CD1c-positive myeloid dendritic cell (primary cell): ENCODE data around the gene MTUS2.

ENCODE experiments used
- DNase-seq: peaks from one replicate; pipeline ENCODE4 v3.0.0-alpha.2; 2016; ENCODE audit errors: extremely low spot score

Gene MTUS2

DNA sequence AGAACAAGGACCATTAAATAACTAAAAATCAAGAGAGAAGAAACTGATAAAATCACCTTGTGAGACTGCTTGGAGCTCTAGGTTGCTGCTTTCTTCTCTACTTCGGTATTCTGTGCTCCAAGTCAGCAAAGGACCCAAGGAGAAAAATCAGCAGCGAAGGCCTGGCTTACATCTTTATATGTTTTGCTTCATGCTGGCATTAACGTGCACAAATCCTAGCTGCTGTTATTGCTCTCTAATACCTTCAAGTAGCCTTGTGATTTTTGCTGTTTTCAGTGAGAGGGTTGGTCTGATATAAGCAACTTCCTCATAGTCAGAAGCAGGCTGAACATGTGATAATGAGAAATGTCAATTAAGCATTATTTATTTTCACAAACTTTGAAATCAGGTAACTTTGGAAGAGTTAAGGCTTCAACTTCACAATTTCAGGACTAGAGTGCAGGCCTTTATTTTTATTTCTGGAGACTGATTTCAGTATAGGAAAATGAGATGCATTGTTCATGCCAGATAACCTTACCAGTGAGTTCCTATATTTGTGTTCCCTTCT, 410.2 kb downstream of the MTUS2 start:
- no peak for DNase-seq

DNA sequence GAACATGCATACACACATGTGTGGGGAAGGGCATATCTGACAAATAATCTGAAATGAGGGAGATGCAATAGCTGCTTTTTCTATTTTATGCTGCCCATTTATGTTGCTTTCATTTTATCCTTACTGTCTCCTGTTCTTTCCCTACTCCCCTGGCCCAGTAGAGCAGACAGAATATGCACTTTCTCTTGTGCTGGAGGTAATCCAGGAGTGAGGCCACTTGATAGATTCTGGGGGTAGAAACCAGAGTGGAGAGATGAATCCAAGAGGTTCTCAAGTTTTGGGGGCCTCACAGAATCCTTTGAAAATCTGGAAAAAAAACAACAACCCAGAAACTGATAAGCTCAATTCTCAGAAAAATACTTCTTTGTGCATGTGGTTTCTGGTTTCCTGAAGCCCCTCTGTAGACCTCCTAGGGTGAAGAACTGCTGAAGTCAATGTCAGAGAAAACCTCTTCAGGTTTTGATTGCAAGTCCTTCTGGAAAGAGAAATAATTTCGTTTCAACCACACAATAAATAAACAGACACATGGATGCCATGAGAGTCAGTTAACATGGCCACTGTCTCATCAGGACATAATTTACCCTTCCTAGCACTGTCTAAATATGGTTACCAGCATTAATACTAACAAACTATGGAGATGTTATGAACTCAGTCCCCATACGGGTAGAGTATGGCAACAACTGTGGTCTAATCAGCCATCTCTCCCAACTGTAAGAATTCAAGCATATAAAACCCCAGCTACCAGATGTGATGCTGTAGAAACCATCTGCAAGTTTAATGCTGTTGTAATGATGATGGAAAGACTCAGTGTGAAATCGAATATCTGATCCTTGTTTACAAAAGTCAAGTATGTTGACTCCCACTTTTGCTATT, 419.8 kb downstream of the MTUS2 start:
- no peak for DNase-seq

DNA sequence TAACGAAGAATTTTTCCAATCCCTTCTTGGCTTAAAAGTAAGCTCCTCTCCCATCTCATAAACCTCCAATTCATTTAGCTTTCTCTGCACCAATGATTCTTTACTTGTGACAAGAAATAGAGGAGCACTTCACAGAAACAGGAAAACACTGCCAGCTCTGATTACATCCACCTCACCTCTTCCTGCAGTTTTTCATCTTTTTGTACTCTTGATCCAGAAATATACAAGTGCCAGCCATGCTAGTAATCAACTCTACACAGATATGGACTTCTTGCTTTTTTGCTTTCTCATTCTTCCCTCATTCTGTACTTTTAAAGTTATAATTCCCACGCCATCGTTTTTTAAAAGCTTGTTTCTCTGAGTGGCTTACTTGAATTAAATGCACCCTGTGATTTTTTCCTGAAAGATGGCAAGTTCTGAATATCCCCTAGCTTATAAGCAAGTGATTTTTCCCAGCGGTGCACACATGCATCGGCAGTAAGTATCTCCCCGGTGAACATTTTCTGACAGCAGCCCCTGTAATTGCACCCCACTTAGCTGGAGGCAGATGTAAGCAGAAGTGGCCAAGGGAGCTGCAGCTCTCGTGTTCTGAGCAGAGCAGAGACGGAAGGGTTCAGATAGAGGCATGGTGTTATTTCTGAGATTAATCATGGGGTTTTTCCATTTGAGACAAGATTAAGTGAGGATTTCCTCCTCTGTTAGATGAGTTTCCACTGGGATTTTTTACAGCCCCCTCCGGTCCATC, 434.7 kb downstream of the MTUS2 start:
- no peak for DNase-seq

DNA sequence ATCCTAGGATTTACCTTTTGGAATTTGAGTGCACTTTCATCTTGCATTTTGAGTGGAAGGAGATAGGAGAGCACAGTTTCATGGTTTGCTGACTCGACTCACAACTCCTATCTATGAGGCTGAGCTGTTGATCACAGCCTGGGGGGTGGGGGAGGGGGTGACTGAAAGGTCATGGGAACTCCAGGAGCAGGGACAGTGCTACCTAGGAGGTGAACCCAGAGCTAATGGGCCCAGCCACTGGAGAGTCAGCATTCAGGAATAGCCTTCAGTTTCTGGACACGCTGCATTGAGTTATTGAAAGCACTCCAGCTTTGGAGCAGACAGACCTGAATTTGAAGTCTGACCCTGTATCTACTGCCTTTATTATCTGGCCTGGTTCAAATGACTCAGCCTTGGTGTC, 435.4 kb downstream of the MTUS2 start:
- DNase-seq, result no peak

DNA sequence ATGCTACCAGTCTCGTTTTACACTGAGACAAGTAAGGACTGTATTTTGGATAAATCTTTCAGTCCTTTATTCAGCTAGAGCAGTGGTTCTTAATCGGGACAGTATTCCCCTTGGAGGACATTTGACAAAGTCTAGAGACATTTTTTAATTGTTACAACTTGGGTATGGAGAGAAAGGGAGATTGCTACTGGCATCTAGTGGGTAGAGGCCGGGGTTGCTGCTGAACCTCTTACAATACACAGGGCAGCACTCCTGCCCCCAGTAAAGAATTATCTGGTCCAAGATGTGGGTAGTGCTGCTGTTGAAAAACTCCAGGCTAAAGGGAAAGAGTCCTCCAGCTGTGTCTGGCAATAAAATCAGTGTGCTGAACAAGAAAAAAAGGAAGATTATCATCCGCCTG, 440.5 kb downstream of the MTUS2 start:
- DNase-seq, result no peak

DNA sequence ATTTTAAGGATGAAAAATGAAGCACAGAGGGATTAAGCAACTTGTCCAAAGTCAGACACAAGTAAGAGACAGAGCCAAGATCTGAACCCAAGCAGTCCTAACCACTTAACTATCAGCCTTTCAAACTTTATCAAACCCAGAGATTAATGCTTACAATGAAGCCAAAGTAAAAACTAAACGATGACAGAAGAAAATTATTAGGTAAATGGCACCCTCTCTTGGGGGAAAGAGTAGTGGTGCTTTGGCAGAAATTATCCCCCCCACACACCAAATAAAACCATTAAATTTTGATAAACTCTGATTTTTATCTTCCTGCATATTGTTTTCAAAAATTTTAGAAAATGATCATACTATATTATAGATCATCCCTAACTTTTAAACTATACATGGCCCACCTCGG, 446.1 kb downstream of the MTUS2 start:
- DNase-seq, result no peak

DNA sequence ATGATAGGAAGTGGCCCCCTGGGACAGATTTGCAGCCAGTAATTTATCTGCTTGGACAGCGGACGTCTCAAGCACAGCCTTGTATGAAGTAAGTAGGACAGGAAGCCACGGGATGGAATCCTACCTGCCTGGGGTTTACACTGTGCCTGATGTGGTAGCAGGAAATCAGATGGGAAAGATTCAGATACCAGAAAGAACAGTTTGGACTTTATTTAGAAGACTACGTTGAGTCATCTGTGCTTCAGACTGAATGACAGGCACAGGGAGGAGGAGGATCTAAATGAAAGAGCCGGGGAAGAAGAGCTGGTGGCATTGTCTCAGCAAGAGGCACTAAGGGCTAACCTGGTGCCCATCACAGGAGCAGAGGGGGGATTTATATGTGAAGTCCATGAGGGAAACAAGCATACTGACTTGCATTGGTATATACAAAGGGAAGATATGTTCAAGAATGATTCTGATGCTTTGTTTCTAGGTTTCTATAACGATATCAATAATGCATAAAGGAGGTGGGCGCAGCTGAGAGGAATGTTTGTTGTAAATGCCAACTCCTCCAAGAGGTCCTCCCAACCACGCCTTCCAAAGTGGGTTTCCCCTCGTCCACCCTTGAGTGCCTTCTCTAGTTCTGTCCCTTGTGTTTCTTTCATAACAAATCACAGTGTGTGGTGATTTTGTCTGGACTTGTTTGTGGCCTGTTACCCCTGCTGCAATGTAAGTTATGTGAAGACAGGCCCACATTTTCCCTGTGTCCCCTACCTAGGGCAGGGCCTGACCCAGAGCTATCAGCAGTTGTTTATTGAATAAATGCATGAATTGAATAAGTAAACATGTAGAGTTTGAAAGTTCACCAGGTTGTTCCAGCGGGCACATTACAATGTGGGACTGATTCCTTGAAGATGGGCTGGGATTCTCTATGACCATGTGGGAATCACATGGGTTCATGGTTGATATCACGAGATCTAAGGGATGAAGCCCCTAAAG, 446.9 kb downstream of the MTUS2 start:
- DNase-seq, result no peak

DNA sequence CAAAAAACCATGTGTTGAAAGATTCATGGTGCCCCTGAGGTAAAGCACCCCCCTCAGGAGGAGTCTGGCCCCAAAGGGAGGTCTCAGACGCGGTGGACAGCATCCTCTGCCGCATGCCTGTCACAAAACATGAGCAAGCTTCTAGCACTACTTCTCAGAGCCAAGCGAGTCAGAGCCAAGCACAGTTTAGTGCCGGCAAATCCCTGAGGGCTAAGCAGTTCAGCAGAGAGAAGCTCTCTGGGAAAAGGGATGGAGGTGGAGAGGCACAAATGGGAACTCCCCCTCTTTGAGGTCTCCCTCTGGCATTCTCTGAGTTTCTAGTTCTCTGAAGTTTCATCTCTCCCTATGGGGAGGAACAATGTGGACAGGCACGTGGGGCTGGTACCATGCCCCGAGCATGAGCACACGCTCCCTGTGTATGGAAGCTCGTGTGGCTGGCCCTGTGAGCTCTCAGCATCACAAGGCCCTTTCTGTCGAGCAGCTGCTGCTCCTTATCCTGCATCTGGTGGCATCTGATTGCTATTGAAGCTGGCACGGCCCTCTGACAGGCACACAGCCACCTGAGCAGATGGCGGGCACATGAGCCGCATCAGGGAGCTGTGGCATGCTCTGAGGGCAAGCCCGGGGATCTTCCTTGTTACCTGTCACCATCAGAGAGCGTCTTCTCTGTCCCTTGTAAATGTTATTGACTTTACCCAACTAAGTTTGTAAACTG, 450.3 kb downstream of the MTUS2 start:
- no peak for DNase-seq

DNA sequence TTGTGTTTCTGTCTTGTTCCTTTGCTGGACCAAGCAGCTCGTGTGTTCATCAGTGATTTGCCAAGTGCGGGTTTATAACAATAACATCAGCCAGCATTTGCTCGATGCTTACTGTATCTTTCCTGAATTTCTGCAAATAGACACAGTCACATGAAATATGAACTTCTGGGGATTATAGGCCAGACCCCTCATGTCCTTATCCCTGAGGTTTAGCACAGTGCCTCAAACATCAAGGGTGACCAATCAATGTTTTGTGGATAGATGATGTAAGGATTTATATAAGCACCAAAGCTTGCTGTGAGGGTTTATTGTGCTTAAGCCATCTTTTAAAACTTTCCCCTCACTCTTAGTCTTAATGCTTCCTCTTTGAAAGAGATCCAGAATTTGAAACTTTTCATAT, 451.5 kb downstream of the MTUS2 start:
- no peak for DNase-seq

DNA sequence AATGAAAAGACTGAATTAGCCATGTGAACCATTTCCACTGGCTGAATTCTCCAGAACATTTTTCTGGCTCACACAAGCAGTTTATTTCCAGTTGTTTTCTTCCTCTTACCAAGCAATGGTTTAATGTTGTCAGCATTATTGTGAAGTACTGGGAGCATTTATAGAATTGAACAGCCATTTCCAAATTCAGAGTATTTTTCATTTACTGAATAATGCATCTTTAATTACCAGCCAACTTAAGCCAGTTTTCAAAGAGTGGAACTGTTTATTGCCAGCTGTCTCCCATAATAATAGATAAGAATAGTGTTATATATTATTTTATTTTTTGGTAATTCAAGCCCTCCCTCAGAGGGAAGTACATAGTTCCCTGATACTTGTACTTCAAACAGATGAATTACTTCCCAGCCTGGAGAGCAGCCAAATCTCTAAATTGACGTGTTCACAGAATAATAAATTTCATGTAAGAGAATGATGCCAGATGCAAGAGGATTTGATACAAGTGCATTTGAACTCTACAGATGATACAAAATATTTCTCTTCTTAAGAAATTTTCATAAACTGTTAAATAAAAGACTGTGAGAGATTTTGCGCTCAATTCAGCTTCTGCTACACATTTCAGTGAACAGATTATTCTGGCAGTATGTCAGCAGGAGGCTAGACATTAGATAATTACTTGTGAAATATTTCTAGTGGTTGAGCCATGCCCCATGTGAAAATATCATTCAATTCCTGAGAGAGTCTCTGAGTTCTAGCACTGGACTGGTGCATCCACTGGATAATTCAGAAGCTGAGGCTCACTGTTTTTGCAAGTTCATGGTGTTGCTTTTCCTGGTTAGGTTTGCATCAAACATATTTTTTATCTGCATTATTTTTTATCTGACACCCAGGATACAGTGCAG, 459.5 kb downstream of the MTUS2 start:
- no peak for DNase-seq

DNA sequence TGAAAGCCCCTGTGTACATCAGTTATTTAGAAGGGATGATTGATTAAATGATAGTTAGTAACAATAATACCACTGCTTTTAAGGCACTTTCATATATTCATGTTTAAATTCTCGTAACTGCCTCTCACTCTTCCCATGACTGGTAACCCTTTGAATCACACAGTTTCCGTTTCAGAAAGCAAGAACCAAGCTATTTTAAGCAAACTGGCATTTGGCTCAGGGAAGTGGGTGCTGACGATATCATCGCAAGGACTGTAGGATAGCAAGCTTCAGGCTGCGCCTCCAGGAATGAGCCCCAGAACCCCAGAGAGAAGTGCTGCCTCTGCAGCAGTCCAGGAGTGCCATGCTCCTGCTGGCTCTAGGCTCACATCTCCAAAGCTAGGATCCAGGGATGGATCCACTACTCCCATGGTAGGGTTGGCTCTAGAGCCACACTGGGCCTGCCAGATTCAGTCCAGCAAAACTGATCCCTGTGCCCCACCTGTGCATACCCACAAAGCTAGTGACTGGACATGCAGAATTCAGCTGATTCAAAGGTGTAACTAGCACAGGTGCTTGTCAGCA, 461.9 kb downstream of the MTUS2 start:
- no peak for DNase-seq

DNA sequence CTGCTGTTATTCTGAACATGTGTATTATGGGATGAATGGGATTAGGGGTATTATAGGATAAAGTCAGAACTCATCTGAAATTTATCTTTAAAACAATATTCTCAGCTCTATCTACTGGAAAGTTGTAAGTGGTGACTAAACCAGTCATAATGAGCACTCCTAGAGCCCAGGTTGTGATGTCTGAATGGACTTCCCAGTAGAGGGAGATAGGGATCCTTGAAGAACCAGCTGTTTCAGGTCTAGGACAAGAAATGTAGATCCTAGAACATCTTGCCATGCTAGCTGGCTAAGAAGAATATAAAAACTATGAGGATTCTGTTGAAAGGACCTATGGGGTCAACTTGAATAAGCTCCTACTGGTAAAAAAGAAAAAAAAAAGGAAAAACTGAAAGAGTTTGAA, 464.6 kb downstream of the MTUS2 start:
- DNase-seq, result no peak

DNA sequence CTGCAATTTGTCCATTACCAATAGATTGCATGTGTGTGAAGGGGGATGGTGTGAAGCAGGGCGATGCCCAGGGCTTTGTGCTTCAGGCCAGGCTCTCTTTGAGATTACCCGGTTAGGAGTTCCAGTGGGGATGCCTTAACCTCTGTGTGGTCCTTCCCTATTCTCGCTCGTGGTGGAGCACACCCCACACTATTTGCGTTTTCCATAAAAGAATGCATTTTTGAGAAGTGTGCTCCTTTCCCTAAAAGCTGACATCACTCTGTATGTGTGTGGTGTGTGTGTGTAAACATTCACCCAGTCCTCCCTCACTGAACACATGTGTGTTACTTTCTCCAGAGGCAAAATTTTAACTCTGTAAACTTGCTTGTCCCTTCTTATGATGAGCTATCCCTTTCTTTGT, 467.1 kb downstream of the MTUS2 start:
- no peak for DNase-seq

DNA sequence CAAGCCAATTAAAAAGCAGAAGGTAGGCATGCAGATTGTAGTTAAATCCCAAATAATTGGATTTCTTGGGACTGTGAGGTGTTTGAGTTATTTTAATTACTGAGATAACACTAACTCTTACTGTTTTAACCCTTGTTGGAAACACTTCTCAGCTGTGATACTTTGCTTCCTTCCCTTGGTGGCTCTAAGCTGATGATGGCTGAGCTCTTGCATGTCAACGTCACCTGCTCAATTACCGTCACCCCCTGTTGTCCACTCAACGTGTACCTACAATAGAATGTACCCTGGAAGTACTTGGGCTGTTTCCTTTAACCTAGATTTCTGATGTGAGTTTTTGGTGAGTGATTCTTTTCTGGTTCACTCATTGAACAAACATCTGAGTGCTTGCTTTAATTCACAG, 471.9 kb downstream of the MTUS2 start:
- no peak for DNase-seq

DNA sequence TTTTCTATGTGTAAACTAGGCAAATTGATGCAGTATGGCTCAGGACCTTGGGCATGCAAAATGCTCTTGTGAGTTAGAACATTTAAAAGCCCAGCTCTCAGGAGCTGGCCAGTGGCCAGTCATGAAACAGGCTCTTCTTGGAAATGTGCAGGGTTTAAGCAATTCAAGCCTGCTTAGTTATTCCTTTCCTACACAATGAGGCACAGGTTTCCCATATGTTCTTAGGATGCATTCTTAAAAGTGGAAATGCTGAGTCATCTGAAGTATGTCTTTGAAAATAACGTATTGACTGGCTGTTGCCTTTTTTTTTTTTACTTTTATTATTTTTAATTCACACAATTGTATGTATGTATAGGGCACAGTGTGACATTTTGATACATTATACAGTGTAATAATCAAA, 474.7 kb downstream of the MTUS2 start:
- no peak for DNase-seq

DNA sequence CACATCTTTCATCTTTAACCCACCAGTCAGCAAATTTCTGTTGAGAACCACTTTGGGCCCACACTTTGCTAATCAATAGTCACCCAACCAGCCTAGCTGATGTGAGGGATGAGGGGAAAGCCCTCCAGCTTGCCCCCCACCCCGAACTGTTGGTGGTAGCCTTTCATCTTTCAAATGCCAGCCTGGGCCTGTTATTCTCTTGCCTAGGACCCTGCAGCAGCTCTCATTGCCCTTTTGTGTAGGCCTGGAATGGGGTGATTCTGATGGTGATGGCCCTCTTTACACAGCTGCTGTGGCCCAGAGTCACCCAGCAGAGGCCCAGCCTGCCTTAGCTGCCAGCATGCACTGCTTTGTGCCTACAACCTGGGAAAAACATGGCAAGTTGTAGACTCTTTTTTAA, 480.9 kb downstream of the MTUS2 start:
- no peak for DNase-seq

DNA sequence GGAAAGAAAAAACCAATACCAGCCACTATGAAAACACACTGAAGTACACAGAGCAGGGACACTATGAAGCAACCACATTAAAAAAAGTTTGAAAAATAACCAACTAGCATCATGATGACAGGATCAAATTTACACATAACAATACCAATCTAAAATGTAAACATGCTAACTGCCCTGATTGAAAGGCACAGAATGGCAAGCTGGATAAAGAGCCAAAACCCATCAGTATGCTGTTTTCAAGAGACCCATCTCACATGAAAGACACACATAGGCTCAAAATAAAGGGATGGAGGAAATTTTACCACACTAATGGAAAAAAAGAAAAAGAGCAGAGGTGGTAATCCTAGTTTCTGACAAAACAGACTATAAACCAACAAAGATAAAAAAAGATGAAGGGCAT, 484.0 kb downstream of the MTUS2 start:
- no peak for DNase-seq

DNA sequence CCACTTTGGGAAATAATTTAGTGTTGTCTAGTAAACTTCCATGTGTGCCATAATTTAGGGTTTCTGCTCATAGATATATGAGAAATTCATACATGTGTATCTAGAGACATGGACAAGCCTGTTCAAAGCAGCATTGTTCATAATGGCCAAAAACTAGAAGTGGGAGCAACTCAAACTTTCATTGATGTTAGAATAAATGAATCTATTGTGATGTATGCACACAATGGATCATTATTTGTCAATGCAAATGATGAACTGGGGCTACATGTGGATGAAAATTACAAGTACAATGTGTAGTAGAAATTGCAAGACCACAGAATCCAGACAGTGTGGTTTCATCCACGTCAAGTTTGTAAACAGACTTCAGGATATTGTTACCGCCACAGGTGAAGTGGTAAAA, 490.7 kb downstream of the MTUS2 start:
- no peak for DNase-seq

DNA sequence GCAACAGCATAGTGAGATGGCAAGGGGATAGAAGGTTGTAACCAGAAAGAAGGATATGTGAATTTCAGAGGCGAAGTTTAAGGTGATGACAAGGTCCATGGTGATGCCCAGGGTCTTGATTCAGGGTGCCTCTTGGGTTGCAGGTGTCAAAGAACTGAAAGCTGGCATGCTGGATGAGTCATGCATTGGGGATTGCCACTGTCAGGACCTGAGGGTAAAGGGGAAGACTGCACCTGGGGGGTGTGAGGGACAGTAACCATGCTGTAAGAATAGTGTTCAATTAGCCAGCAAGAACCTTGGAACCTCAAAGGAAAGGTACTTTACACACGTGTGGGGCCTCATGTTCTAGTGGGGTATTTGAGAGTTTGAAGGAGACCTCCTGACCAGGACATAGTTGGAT, 495.7 kb downstream of the MTUS2 start:
- no peak for DNase-seq

DNA sequence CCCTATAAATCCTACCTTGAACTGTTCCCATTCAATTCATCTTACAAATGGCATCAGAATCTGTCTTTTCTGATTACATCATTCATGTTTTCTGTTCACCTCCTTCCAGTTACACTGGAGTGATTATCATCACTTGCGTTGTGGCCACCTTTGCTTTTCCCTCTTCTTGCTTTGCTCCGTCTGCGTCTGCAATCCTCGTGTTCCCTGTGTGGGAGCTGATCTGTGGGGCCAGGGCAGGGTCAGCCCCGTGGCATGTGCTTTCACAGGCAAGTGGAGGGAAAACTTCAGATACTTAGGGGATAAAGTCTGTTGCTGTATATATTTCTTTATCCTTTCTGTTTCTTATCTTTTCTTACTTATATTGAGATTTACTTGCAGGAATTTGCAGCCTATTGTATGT, 497.7 kb downstream of the MTUS2 start:
- DNase-seq, result no peak
